CD4-positive, CD25-positive, alpha-beta regulatory T cell (primary cell): ENCODE data around the gene AK8. TPM values are rescaled to one million over a fixed set of nuclear protein-coding genes. Genes with fewer than 3 reads are reported as not detected.

ENCODE experiments used
- ATAC-seq, 2 donors: fragments of 150-1000 bp; cut with Tn5 transposase; one replicate each; pipeline ENCODE4 v1.10.0; 2021; ENCODE audit warnings: low read depth in 2 of 2, moderate number of reproducible peaks in 2 of 2, moderate library complexity in 1 of 2
- DNase-seq, 3 donors: peaks; one replicate each; pipeline versions ENCODE4 v3.0.0 to v3.0.0-alpha.2; 2012 to 2022; ENCODE audit warnings: mixed read lengths in 1 of 3
- H3K27ac ChIP-seq: one replicate; pipeline ENCODE4 v1.7.0; 2013; ENCODE audit warnings: mild to moderate bottlenecking, low read length; ENCODE audit not compliant: insufficient read depth, poor library complexity, severe bottlenecking
- H3K27me3 ChIP-seq: one replicate; pipeline ENCODE4 v1.7.0; 2013; ENCODE audit warnings: low read length; ENCODE audit not compliant: control insufficient read depth, insufficient read depth
- H3K36me3 ChIP-seq: one replicate; pipeline ENCODE4 v1.7.0; 2013; ENCODE audit warnings: mild to moderate bottlenecking, low read length, moderate library complexity; ENCODE audit not compliant: control insufficient read depth, insufficient read depth
- H3K4me1 ChIP-seq: 2 replicates; pipeline ENCODE4 v1.7.0; 2013; ENCODE audit warnings: mild to moderate bottlenecking, low read length; ENCODE audit not compliant: insufficient read depth, control insufficient read depth, poor library complexity, severe bottlenecking
- H3K4me3 ChIP-seq: one replicate; pipeline ENCODE4 v1.7.0; 2013; ENCODE audit warnings: low read depth, mild to moderate bottlenecking, low read length, moderate library complexity
- H3K9me3 ChIP-seq, 2 experiments: 1 replicate in 1 of 2; 2 replicates in 1 of 2; pipeline ENCODE4 v1.7.0; 2013; ENCODE audit warnings: low read length in 2 of 2, mild to moderate bottlenecking in 1 of 2, moderate library complexity in 1 of 2; ENCODE audit not compliant: control insufficient read depth in 2 of 2
- H3K27ac Mint-ChIP-seq, 3 donors: one replicate each; pipeline ENCODE4 v1.8.0; 2020 to 2022; ENCODE audit warnings: mild to moderate bottlenecking in 3 of 3, mixed read lengths in 3 of 3, moderate library complexity in 2 of 3
- H3K27me3 Mint-ChIP-seq: one replicate; pipeline ENCODE4 v1.8.0; 2022; ENCODE audit warnings: mild to moderate bottlenecking, mixed read lengths
- H3K36me3 Mint-ChIP-seq: one replicate; pipeline ENCODE4 v1.8.0; 2020; ENCODE audit warnings: mixed read lengths
- H3K4me1 Mint-ChIP-seq, 4 donors: one replicate each; pipeline ENCODE4 v1.8.0; 2020 to 2022; ENCODE audit warnings: mixed read lengths in 4 of 4, mild to moderate bottlenecking in 1 of 4
- H3K4me3 Mint-ChIP-seq, 4 donors: one replicate each; pipeline ENCODE4 v1.8.0; 2020 to 2022; ENCODE audit warnings: mild to moderate bottlenecking in 4 of 4, mixed read lengths in 4 of 4, moderate library complexity in 3 of 4
- H3K9me3 Mint-ChIP-seq, 7 donors: one replicate each; pipeline ENCODE4 v1.8.0; 2020 to 2022; ENCODE audit warnings: mixed read lengths in 7 of 7, mild to moderate bottlenecking in 3 of 7, moderate library complexity in 2 of 7
- polyA plus RNA-seq, 4 donors: library from polyadenylated mRNA; unstranded; fragments of 300-500 nt; fragmentation: Illumina TruSeq; gene quantifications; one replicate each; pipeline ENCODE4 v1.2.3, GENCODE V29; 2021
- total RNA-seq: library from RNA; stranded (reverse); gene quantifications from one replicate; pipeline ENCODE4 v1.2.3, GENCODE V29; 2022

The AK8 gene
- total and polyA plus RNA-seq, 5 donors from 2014 or later = 0.21 TPM; not detected in 4

DNA sequence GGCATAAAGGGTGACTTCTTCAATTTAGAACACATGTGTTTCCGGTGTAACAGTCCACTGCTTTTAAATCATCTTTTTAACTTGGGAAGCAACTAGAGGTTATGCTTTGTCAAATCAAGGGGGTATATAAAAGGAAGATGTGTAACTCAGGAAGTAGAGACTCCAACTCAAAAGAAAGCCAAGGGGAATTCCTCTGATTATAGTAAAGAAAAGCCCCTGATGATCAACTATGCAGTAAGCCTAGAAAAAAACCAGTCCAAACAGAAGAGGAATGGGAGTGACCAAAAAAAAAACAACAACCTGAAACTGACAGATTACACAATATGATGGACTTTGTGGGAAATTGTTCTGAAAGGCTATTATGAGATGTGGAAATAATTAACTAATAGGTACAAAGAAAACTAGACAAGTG lies 90.3 kb downstream of the AK8 start:
- H3K4me1 ChIP-seq = no peaks in the 10 kb centered on the region
- H3K27me3 ChIP-seq = peaks cover 9% of the 10 kb centered on the region
- peaks cover 39% of the 10 kb centered on the region for H3K27me3 Mint-ChIP-seq
- H3K9me3 ChIP-seq = peaks cover 0 to 6% of the 10 kb centered on the region in 2 experiments
- no peak overlapping the region for H3K27ac Mint-ChIP-seq
- H3K36me3 ChIP-seq = no peaks in the 10 kb centered on the region
- no peak overlapping the region for H3K27ac ChIP-seq
- no peak overlapping the region for H3K4me3 Mint-ChIP-seq
- no peak overlapping the region for H3K4me3 ChIP-seq
- DNase-seq = no peak
- ATAC-seq = no peak
- H3K36me3 Mint-ChIP-seq = no peaks in the 10 kb centered on the region
- H3K4me1 Mint-ChIP-seq = no peaks in the 10 kb centered on the region
- peaks cover 0 to 12% (median 2%) of the 10 kb centered on the region in 7 donors for H3K9me3 Mint-ChIP-seq

DNA sequence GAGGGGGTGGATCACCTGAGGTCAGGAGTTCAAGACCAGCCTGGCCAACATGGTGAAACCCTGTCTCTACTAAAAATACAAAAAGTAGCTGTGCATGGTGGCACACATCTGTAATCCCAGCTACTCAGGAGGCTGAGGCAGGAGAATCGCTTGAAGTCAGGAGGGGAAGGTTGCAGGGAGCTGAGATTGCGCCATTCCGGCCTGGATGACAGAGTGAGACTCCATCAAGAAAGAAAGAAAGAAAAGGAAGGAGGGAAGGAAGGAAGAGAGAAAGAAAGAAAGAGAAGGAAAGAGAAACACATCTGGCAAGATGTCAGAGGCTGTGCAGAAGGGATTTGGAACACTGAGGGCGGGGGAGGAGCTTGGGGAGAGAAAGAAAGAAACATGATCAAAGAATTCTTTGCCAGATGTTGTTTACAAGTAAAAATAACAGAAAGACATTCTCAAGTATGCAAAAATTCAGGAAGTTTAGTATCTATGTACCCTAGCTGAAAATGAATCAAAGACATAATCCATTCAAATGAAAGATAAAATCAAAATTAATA lies 93.7 kb downstream of the AK8 start:
- no peak for DNase-seq
- Histone ChIP-seq H3K27ac (no peak overlapping the region), H3K9me3 (peaks cover 0 to 6% of the 10 kb centered on the region in 2 experiments), H3K4me1 (no peaks in the 10 kb centered on the region), H3K27me3 (peaks cover 12% of the 10 kb centered on the region), H3K4me3 (no peak overlapping the region), H3K36me3 (no peaks in the 10 kb centered on the region)
- Mint-ChIP-seq H3K4me1 (no peaks in the 10 kb centered on the region), H3K4me3 (no peak overlapping the region), H3K27me3 (peaks cover 60% of the 10 kb centered on the region), H3K9me3 (peaks cover 0 to 12% (median 2%) of the 10 kb centered on the region in 7 donors), H3K36me3 (no peaks in the 10 kb centered on the region), H3K27ac (no peak overlapping the region)
- ATAC-seq = no peak

DNA sequence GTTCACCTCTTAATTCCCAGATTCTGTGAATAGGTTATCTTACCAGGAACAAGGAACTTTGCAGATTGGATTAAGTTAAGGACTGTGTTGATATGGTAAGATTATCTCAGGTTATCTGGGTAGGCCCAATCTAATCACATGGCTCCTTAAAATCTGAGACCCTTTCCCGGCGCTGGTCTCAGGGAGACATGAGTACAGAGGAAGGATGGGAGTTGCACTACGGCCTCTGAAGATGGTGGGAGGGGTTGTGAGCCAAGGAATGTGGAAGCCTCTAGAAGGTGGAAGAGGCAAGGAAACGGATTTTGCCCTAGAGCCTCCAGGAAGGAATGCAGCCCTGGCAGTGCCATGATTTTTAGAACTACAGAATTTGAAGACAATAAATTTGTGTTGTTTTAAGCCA lies 95.1 kb downstream of the AK8 start:
- Mint-ChIP-seq H3K27ac (no peak overlapping the region), H3K9me3 (peaks cover 0 to 5% (median 0%) of the 10 kb centered on the region in 7 donors), H3K36me3 (no peaks in the 10 kb centered on the region), H3K4me1 (no peaks in the 10 kb centered on the region), H3K4me3 (no peak overlapping the region), H3K27me3 (peaks cover 60% of the 10 kb centered on the region)
- no peak overlapping the region for H3K4me3 ChIP-seq
- peaks cover 12% of the 10 kb centered on the region for H3K27me3 ChIP-seq
- DNase-seq = no peak
- H3K4me1 ChIP-seq = no peaks in the 10 kb centered on the region
- ATAC-seq = no peak
- H3K9me3 ChIP-seq = no peaks in the 10 kb centered on the region
- no peak overlapping the region for H3K27ac ChIP-seq
- H3K36me3 ChIP-seq = no peaks in the 10 kb centered on the region

DNA sequence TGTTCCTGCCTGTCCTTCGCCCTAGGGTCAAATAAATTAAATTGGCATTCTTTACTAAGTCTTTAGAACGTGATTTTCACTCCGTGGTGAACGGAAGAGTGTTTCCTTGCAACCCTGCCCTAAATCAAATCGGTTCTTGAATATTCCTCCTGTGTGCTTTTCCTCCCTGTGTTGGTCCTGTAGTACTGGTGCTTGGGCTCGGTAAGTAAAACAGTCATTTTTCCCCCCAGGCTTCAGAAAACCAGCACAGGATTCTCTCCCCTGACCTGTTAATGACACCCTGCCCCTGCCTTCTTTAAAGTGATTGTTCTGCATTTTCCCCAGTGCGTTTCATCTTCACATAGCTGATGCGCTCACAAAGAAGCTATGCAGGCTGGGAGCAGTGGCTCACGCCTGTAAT lies 96.0 kb downstream of the AK8 start:
- H3K4me3 ChIP-seq = no peak overlapping the region
- H3K27me3 ChIP-seq = peaks cover 12% of the 10 kb centered on the region
- H3K36me3 ChIP-seq = no peaks in the 10 kb centered on the region
- Mint-ChIP-seq H3K36me3 (no peaks in the 10 kb centered on the region), H3K9me3 (no peaks in the 10 kb centered on the region), H3K4me1 (no peaks in the 10 kb centered on the region), H3K27ac (no peak overlapping the region), H3K27me3 (peaks cover 52% of the 10 kb centered on the region), H3K4me3 (no peak overlapping the region)
- ATAC-seq (no peak), DNase-seq (no peak)
- no peaks in the 10 kb centered on the region for H3K9me3 ChIP-seq
- H3K27ac ChIP-seq = no peak overlapping the region
- H3K4me1 ChIP-seq = no peaks in the 10 kb centered on the region

DNA sequence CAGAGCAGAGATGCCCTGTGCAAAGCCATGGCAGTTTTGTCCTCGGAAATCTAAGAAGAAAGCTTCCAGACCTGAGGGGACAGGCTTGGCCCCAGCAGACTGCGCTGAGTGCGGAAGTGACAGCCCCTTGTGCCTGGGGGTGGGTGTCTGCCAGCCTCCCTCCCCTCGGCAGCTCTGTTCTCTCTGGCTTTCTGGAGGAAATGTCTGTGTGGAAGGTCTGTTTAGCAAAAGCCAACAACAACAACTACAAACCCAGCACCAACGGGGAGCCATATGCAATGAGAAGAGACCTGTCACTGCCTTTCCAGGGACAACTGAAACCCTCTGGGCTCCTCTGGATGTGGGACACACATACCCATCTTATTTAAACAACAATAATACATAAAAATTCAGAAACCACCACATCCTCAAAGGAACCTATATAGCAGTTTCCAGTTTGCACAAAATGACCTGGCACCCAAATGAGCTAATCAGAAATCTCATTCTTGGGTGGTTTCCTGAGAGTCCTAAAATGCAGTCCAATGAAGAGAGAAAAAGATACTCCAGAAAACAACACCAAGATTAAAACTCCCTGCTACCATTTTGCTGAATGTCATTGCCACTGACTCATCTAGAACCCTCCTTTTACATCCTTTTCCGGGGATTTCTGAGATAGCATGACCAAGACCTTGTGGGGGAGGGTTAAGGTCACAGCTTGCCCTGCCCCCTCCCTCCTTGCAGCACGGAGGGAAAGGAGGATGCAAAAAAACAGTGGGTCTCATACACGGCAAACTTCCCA lies 97.7 kb downstream of the AK8 start:
- Mint-ChIP-seq H3K4me3 (no peak overlapping the region), H3K27me3 (peaks cover 45% of the 10 kb centered on the region), H3K27ac (peak overlapping the region in 1 of 3 donors; percentile 48), H3K9me3 (no peaks in the 10 kb centered on the region), H3K4me1 (no peaks in the 10 kb centered on the region), H3K36me3 (no peaks in the 10 kb centered on the region)
- ATAC-seq (no peak), DNase-seq (no peak)
- no peak overlapping the region for H3K4me3 ChIP-seq
- H3K4me1 ChIP-seq = no peaks in the 10 kb centered on the region
- peaks cover 5% of the 10 kb centered on the region for H3K27me3 ChIP-seq
- H3K36me3 ChIP-seq = no peaks in the 10 kb centered on the region
- no peak overlapping the region for H3K27ac ChIP-seq
- no peaks in the 10 kb centered on the region for H3K9me3 ChIP-seq

DNA sequence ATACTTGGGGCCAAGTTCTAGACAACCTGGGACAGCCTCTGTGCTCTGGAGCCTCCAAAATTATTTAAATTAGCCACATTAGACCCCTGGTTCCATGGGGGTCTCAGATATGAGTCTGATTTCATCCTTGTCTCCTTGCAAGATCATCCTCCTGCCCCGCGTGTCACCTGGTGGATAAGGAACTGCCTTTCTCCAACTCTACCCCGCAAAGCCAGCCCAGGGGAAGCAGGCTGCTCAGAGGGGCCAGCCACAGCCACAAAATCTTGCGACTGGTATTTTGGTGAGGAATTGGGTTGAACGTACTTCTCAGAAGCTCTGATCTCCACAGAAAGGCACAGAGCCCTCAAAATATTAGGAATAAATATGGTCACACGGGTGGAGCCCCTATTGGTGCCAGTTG lies 101.2 kb downstream of the AK8 start:
- DNase-seq = no peak
- H3K4me3 ChIP-seq = no peak overlapping the region
- H3K9me3 ChIP-seq = no peaks in the 10 kb centered on the region
- no peak for ATAC-seq
- Mint-ChIP-seq H3K27me3 (peaks cover 25% of the 10 kb centered on the region), H3K4me3 (no peak overlapping the region), H3K36me3 (peaks cover 2% of the 10 kb centered on the region), H3K27ac (no peak overlapping the region), H3K4me1 (peaks cover 5 to 17% (median 12%) of the 10 kb centered on the region in 4 donors), H3K9me3 (peaks cover 0 to 2% (median 0%) of the 10 kb centered on the region in 7 donors)
- H3K36me3 ChIP-seq = no peaks in the 10 kb centered on the region
- H3K4me1 ChIP-seq = peaks cover 3% of the 10 kb centered on the region
- H3K27me3 ChIP-seq = peaks cover 3% of the 10 kb centered on the region
- no peak overlapping the region for H3K27ac ChIP-seq

DNA sequence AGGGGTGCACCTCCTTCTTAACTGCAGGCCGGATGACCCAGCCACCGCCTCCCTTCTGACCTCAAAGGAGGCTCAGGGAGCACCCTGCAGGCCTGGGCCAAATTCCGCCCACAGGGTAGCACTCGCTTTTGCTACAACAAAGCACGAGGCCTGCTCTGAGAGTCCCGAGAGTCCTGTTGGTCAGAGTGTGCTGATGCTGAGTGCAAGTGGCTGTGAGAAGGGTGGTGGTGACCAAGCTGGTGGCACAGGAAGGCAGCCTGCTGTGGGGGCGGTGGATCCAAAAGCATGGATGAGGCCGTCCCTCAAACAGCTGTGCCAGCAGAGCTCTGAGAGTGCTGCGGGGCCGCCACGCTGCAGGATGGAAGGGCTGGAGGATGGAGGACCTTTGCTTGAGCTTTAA lies 101.8 kb downstream of the AK8 start:
- Mint-ChIP-seq H3K4me1 (peaks cover 5 to 17% (median 13%) of the 10 kb centered on the region in 4 donors), H3K36me3 (peaks cover 7% of the 10 kb centered on the region), H3K27ac (no peak overlapping the region)

DNA sequence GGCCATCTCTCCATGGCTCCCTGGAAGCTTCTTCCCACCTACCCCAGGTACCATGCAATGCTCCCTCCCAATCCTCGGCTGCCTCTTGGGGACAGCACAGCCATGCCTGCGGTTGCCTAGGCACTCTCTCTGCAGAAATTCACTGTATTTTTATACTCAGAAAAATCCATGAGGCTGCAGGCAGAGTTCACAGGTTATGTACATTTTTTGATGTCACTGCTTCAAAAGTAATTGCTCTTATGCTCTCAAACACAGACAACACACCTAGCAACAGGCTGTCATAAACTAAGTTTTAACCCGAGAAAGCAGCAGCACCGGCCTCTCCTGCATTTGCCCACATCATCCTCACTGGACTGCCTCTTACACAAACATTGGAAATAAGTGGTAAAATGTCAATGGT lies 102.4 kb downstream of the AK8 start:
- Histone ChIP-seq H3K9me3 (no peaks in the 10 kb centered on the region), H3K4me3 (no peak overlapping the region), H3K36me3 (no peaks in the 10 kb centered on the region), H3K27me3 (no peaks in the 10 kb centered on the region), H3K27ac (no peak overlapping the region), H3K4me1 (peaks cover 4% of the 10 kb centered on the region)
- H3K27ac Mint-ChIP-seq = no peak overlapping the region
- DNase-seq (no peak), ATAC-seq (no peak)
- peaks cover 18% of the 10 kb centered on the region for H3K27me3 Mint-ChIP-seq
- H3K4me3 Mint-ChIP-seq = peak overlapping the region in 2 of 4 donors; percentile 15 to 22
- H3K9me3 Mint-ChIP-seq = peaks cover 0 to 7% (median 2%) of the 10 kb centered on the region in 7 donors
- H3K4me1 Mint-ChIP-seq = peaks cover 5 to 20% (median 13%) of the 10 kb centered on the region in 4 donors
- H3K36me3 Mint-ChIP-seq = peaks cover 7% of the 10 kb centered on the region

More for the DNA sequence above, 101.8 kb downstream of the AK8 start:
- Mint-ChIP-seq H3K4me3 (no peak overlapping the region), H3K9me3 (peaks cover 0 to 7% (median 2%) of the 10 kb centered on the region in 7 donors), H3K27me3 (peaks cover 20% of the 10 kb centered on the region)
- ATAC-seq = no peak
- no peaks in the 10 kb centered on the region for H3K27me3 ChIP-seq
- H3K36me3 ChIP-seq = no peaks in the 10 kb centered on the region
- no peaks in the 10 kb centered on the region for H3K9me3 ChIP-seq
- DNase-seq = no peak
- no peak overlapping the region for H3K27ac ChIP-seq
- H3K4me3 ChIP-seq = no peak overlapping the region
- peaks cover 3% of the 10 kb centered on the region for H3K4me1 ChIP-seq
